ENCODE data around the gene PPP1R1C.

- TF ChIP-seq SKIL (CRISPR knock-in tag; IDR thresholded peaks at IDR 0.05; ENCODE audit: borderline replicate concordance) (no peak), ZNF687 (CRISPR knock-in tag; IDR thresholded peaks at IDR 0.05) (no peak), POLR2AphosphoS2 (IDR thresholded peaks at IDR 0.05; ENCODE audit: low read depth, low read length) (no peak), NR2C2 (CRISPR knock-in tag; IDR thresholded peaks at IDR 0.05; ENCODE audit: borderline replicate concordance) (no peak), ZNF18 (CRISPR knock-in tag; IDR thresholded peaks at IDR 0.05; ENCODE audit: insufficient replicate concordance) (no peak), RBFOX2 (IDR thresholded peaks at IDR 0.05; ENCODE audit: low read depth, low read length) (no peak)
Measured at GRCh38 chr2:182142062-182142461, 156.4 kb downstream of the PPP1R1C start.
